Transverse colon (tissue), 4 donors: Measurements from ENCODE around the gene DRP2. TPM values are rescaled to one million over a fixed set of nuclear protein-coding genes. Genes with fewer than 3 reads are reported as not detected.

Source experiments
- DNase-seq: peaks from one replicate; pipeline ENCODE4 v3.0.0-alpha.2; 2019
- H3K27ac ChIP-seq, 4 donors: fragments of 200-600 bp; sonication (generic); 2 replicates each; pipeline ENCODE4 v1.5.1; 2016 to 2018; ENCODE audit warnings: inconsistent platforms in 4 of 4
- H3K27me3 ChIP-seq: fragments of 200-600 bp; sonication (generic); 2 replicates; pipeline ENCODE4 v1.5.1; 2017; ENCODE audit warnings: inconsistent platforms
- H3K36me3 ChIP-seq, 4 donors: fragments of 200-600 bp; sonication (generic); 2 replicates each; pipeline ENCODE4 v1.5.1; 2017 to 2019; ENCODE audit warnings: inconsistent platforms in 4 of 4
- H3K4me1 ChIP-seq, 4 donors: fragments of 200-600 bp; sonication (generic); 2 replicates each; pipeline ENCODE4 v1.5.1; 2017 to 2020; ENCODE audit warnings: inconsistent platforms in 4 of 4
- H3K4me3 ChIP-seq, 4 donors: fragments of 200-600 bp; sonication (generic); 1 replicate in 1 of 4; 2 replicates in 3 of 4; pipeline versions ENCODE4 v1.5.1 to v1.6.1; 2017 to 2019; ENCODE audit warnings: inconsistent platforms in 4 of 4
- H3K9me3 ChIP-seq, 2 donors: fragments of 200-600 bp; sonication (generic); 2 replicates each; pipeline ENCODE4 v1.5.1; 2017 to 2019; ENCODE audit warnings: inconsistent platforms in 2 of 2
- CTCF ChIP-seq, 5 experiments: fragments of 200-600 bp in 3 of 5; fragments of 450-650 bp in 2 of 5; sonication (generic) in 3 of 5; IDR thresholded peaks; 1 replicate in 2 of 5; 2 replicates in 3 of 5; pipeline ENCODE4 v1.5.1; 2016 to 2017; ENCODE audit warnings: antibody characterized with exemption in 5 of 5, inconsistent platforms in 3 of 5, mild to moderate bottlenecking in 2 of 5, moderate library complexity in 1 of 5
- EP300 ChIP-seq: sonication (generic); formaldehyde crosslinking; IDR thresholded peaks from one replicate; pipeline ENCODE4 v1.6.1; 2017; ENCODE audit warnings: antibody characterized with exemption, low read depth
- POLR2A ChIP-seq: fragments of 450-650 bp; IDR thresholded peaks from one replicate; pipeline ENCODE4 v1.6.1; 2016; ENCODE audit warnings: antibody characterized with exemption, mild to moderate bottlenecking, moderate library complexity
- POLR2AphosphoS5 ChIP-seq, 3 donors: sonication (generic); formaldehyde crosslinking; IDR thresholded peaks; one replicate each; pipeline ENCODE4 v1.6.1; 2016; ENCODE audit warnings: antibody characterized with exemption in 3 of 3
- WGBS, 2 donors: methylation state at CpG; one replicate each; pipeline ENCODE4 v1.1.5; 2018; ENCODE audit warnings: low coverage in 1 of 2; 5-methylcytosine and 5-hydroxymethylcytosine counted together
- in situ Hi-C, 4 donors: fragments of 200-750 bp; cut with MboI; loops; one replicate each; pipeline versions ENCODE4 v1.15.0 to v1.15.1; 2017; ENCODE audit warnings: low sequenced_read_pairs in 3 of 4, low pct_ligation_motif_present in 1 of 4, low pct_unique_long_range_greater_than_20kb in 1 of 4
- intact Hi-C: fragments of 100-400 bp; cut with DNase I; formaldehyde crosslinking; loops from one replicate; pipeline ENCODE4 v1.15.1; 2023; ENCODE audit warnings: low total_unique reads
- small RNA-seq, 4 donors: library from RNA; depleted of rRNA; stranded (forward); fragments of <200 nt; gene quantifications; one replicate each; pipeline ENCODE3, GENCODE V24; 2016
- total RNA-seq, 4 donors: library from RNA; depleted of rRNA; stranded (reverse); fragments of >200 nt; gene quantifications; one replicate each; pipeline ENCODE4 v1.1.0, GENCODE V29; 2016

DRP2 gene
- total RNA-seq, 4 donors from 2014 or later = 0.20 to 1.5 (median 0.81) TPM

- TF ChIP-seq POLR2AphosphoS5 (IDR thresholded peaks at IDR 0.05) (no peak), CTCF (IDR thresholded peaks at IDR 0.05) (no peak), EP300 (no peak), POLR2A (no peak)
- Histone ChIP-seq H3K27ac (no peak overlapping the region), H3K27me3 (no peaks in the 10 kb centered on the region), H3K36me3 (no peaks in the 10 kb centered on the region), H3K4me1 (no peaks in the 10 kb centered on the region), H3K4me3 (no peak overlapping the region), H3K9me3 (no peaks in the 10 kb centered on the region)
- WGBS, 2 donors = 79% methylated on average over 1 of the region's 1 CpG; no CpG with 5 or more reads in 1 of the 2 donors
- in situ Hi-C loops (no loop called here), intact Hi-C loops (no loop called here)
- no peak for DNase-seq
Measured at GRCh38 chrX:101303790-101304189, 84.2 kb downstream of the DRP2 start.

Small RNA genes within 50 kb of the gene (small RNA-seq; reads per million reads assigned to genes)
- gene Z70280.1 = 0 reads per million in 4 donors

Other genes starting within 250 kb of the DRP2 start
- gene TRMT2B, start 167.7 kb upstream of the DRP2 start, total RNA-seq = 10 to 100 TPM; 14.9 to 25.4 (median 21.7) TPM
- gene TMEM35A, start 140.9 kb upstream of the DRP2 start, total RNA-seq = 1 to 10 TPM; 2.0 to 9.1 (median 6.6) TPM
- 1 to 10 TPM in 2 of 4 donors, under 1 TPM in 1, not detected in 1; 0.68 to 1.7 (median 1.2) TPM for gene CENPI, start 121.6 kb upstream of the DRP2 start, total RNA-seq
- under 1 TPM in 2 of 4 donors, not detected in 2; 0.64 to 0.75 TPM for gene TAF7L, start 71.5 kb downstream of the DRP2 start, total RNA-seq
- gene TIMM8A, start 129.0 kb downstream of the DRP2 start, total RNA-seq = 1 to 10 TPM; 2.8 to 8.6 (median 5.5) TPM
- 1 to 10 TPM in 3 of 4 donors, under 1 TPM in 1; 0.40 to 7.9 (median 4.4) TPM for gene BTK, start 166.4 kb downstream of the DRP2 start, total RNA-seq
- gene RPL36A, start 171.2 kb downstream of the DRP2 start, total RNA-seq = 100 to 1,000 TPM; 227 to 838 (median 617) TPM
- gene GLA, start 188.1 kb downstream of the DRP2 start, total RNA-seq = 10 to 100 TPM in 2 of 4 donors, 1 to 10 TPM in 2; 1.4 to 20.8 (median 13.5) TPM
- gene HNRNPH2, start 188.4 kb downstream of the DRP2 start, total RNA-seq = 10 to 100 TPM in 3 of 4 donors, 1 to 10 TPM in 1; 9.7 to 46.1 (median 33.2) TPM